ENCODE data around the gene FITM1.

FITM1 gene

GRCh38 chr14:24130380-24130716 lies at the start of gene FITM1:
FITM1 (plus strand) TSS chr14:24130659; CDS start chr14:24131564, 905 bp downstream.
- DNase-seq (ENCODE audit: low spot score) = no peak

GRCh38 chr14:24080888-24081738 lies 49.3 kb upstream of the FITM1 start:
- peak; percentile 72 for DNase-seq (ENCODE audit: low spot score)

GRCh38 chr14:24081739-24082211 lies 48.7 kb upstream of the FITM1 start:
- DNase-seq (ENCODE audit: low spot score) = no peak

GRCh38 chr14:24082411-24083080 lies 47.9 kb upstream of the FITM1 start:
- DNase-seq (ENCODE audit: low spot score) = no peak

- no peak for DNase-seq (ENCODE audit: low spot score)
Measured at GRCh38 chr14:24083462-24083861, 47.0 kb upstream of the FITM1 start.

GRCh38 chr14:24084440-24084839 lies 46.0 kb upstream of the FITM1 start:
- DNase-seq (ENCODE audit: low spot score) = no peak

- no peak for DNase-seq (ENCODE audit: low spot score)
Measured at GRCh38 chr14:24085215-24085614, 45.2 kb upstream of the FITM1 start.

GRCh38 chr14:24086193-24086955 lies 44.1 kb upstream of the FITM1 start:
- DNase-seq (ENCODE audit: low spot score) = peak; percentile 63

GRCh38 chr14:24087004-24087403 lies 43.5 kb upstream of the FITM1 start:
- no peak for DNase-seq (ENCODE audit: low spot score)

- DNase-seq (ENCODE audit: low spot score) = no peak
Measured at GRCh38 chr14:24088095-24088494, 42.4 kb upstream of the FITM1 start.

GRCh38 chr14:24089890-24090289 lies 40.6 kb upstream of the FITM1 start:
- DNase-seq (ENCODE audit: low spot score) = no peak

GRCh38 chr14:24092110-24092504 lies 38.4 kb upstream of the FITM1 start:
- DNase-seq (ENCODE audit: low spot score) = no peak

GRCh38 chr14:24092505-24093206 lies 37.8 kb upstream of the FITM1 start:
- DNase-seq (ENCODE audit: low spot score) = no peak

GRCh38 chr14:24093207-24093900 lies 37.1 kb upstream of the FITM1 start:
- no peak for DNase-seq (ENCODE audit: low spot score)

GRCh38 chr14:24093901-24094840 lies 36.3 kb upstream of the FITM1 start, which contains the start of gene PCK2:
PCK2 (plus strand) TSS chr14:24094311; CDS start chr14:24094406, 95 bp downstream.
- peak; percentile 92 for DNase-seq (ENCODE audit: low spot score)

GRCh38 chr14:24094841-24095270 lies 35.6 kb upstream of the FITM1 start:
- peak; percentile 58 for DNase-seq (ENCODE audit: low spot score)

GRCh38 chr14:24095271-24096068 lies 35.0 kb upstream of the FITM1 start:
- DNase-seq (ENCODE audit: low spot score) = peak; percentile 79

GRCh38 chr14:24096545-24097181 lies 33.8 kb upstream of the FITM1 start:
- DNase-seq (ENCODE audit: low spot score) = no peak
